A673 (cell line): Measurements from ENCODE around the gene IL4.

Experiments used
- CTCF ChIP-seq: fragments of 300-800, 200-600 bp; sonication (generic); conservative IDR thresholded peaks from 2 replicates; pipeline ENCODE4 v1.5.1; 2017; ENCODE audit warnings: low read depth, mild to moderate bottlenecking, antibody characterized with exemption, low read length, moderate library complexity, mixed read lengths
- EZH2 ChIP-seq: fragments of 200-600 bp; sonication (generic); IDR thresholded peaks from 2 replicates; pipeline ENCODE4 v1.6.1; 2017; ENCODE audit warnings: borderline replicate concordance, low read depth, mild to moderate bottlenecking, mixed read lengths, antibody characterized with exemption, low read length; ENCODE audit not compliant: poor library complexity, severe bottlenecking

- no peak for TF ChIP-seq CTCF
- TF ChIP-seq EZH2, result no peak
These were observed 46.3 kb upstream of the IL4 start for GRCh38 chr5:132627470-132627869.
